PC-9 (cell line): Measurements from ENCODE around the gene AKAP13. TPM values are rescaled to one million over a fixed set of nuclear protein-coding genes. Genes with fewer than 3 reads are reported as not detected.

Source experiments
- BruUV-seq: library from RNA; stranded (reverse); fragments of 400-500 nt; replicated peaks from 2 replicates; lab custom pipeline; 2021; lab: Mats Ljungman, UMichigan
- CTCF ChIA-PET: fragments of 300-600 bp; sonication (Branson Sonifier 250); formaldehyde crosslinking; loops from one replicate; lab custom pipeline; 2022; ENCODE audit warnings: antibody characterized with exemption; lab: Charles Lee
- POLR2A ChIA-PET: fragments of 300-600 bp; sonication (Branson Sonifier 250); formaldehyde crosslinking; loops from one replicate; lab custom pipeline; 2022; ENCODE audit warnings: antibody characterized with exemption; ENCODE audit not compliant: unreplicated experiment; lab: Charles Lee
- DNase-seq, 2 experiments: peaks; one replicate each; pipeline versions ENCODE4 v3.0.0 to v3.0.0-alpha.2; 2015 to 2022; ENCODE audit warnings: mixed read lengths in 1 of 2
- H2AFZ ChIP-seq: fragments of 200-600 bp; sonication (generic); 2 replicates; pipeline ENCODE4 v1.8.1; 2017; ENCODE audit warnings: antibody characterized with exemption
- H3F3A ChIP-seq: fragments of 200-600 bp; sonication (generic); 2 replicates; pipeline ENCODE4 v1.8.1; 2017; ENCODE audit warnings: antibody characterized with exemption, mild to moderate bottlenecking, low read depth; ENCODE audit not compliant: insufficient read depth
- H3K27ac ChIP-seq: fragments of 200-600 bp; sonication (generic); 2 replicates; pipeline ENCODE4 v1.6.1; 2016; ENCODE audit warnings: mixed run types
- H3K27me3 ChIP-seq: fragments of 200-600 bp; sonication (generic); 2 replicates; pipeline ENCODE4 v1.6.1; 2016; ENCODE audit warnings: low read depth, mixed run types; ENCODE audit not compliant: insufficient read depth
- H3K36me3 ChIP-seq: fragments of 200-600 bp; sonication (generic); 2 replicates; pipeline ENCODE4 v1.6.1; 2016; ENCODE audit warnings: low read depth, mixed run types
- H3K4me1 ChIP-seq: fragments of 200-600 bp; sonication (generic); replicated peaks from 2 replicates; pipeline ENCODE4 v1.6.1; 2016; ENCODE audit warnings: mixed run types; ENCODE audit not compliant: insufficient read depth
- H3K4me2 ChIP-seq: fragments of 200-600 bp; sonication (generic); 2 replicates; pipeline ENCODE4 v1.6.1; 2017; ENCODE audit warnings: mixed run types
- H3K4me3 ChIP-seq: fragments of 200-600 bp; sonication (generic); 2 replicates; pipeline ENCODE4 v1.6.1; 2016; ENCODE audit warnings: mixed run types
- H3K79me2 ChIP-seq: fragments of 200-600 bp; sonication (generic); 2 replicates; pipeline ENCODE4 v1.6.1; 2017; ENCODE audit warnings: low read depth, mixed run types
- H3K9me2 ChIP-seq: fragments of 200-600 bp; sonication (generic); 2 replicates; pipeline ENCODE4 v1.8.1; 2017; ENCODE audit warnings: mild to moderate bottlenecking; ENCODE audit not compliant: insufficient read depth
- H3K9me3 ChIP-seq: fragments of 200-600 bp; sonication (generic); 2 replicates; pipeline ENCODE4 v1.8.1; 2016; ENCODE audit warnings: low read depth; ENCODE audit not compliant: insufficient read depth
- H4K20me1 ChIP-seq: fragments of 200-600 bp; sonication (generic); 2 replicates; pipeline ENCODE4 v1.8.1; 2017; ENCODE audit not compliant: insufficient read depth
- EZH2 ChIP-seq: fragments of 200-600 bp; sonication (generic); IDR thresholded peaks from 2 replicates; pipeline ENCODE4 v1.8.0; 2017; ENCODE audit warnings: antibody characterized with exemption, low read depth
- intact Hi-C: fragments of 100-400 bp; cut with micrococcal nuclease; formaldehyde crosslinking; loops from one replicate; pipeline ENCODE4 v1.10.0; 2022; ENCODE audit not compliant: unreplicated experiment
- total RNA-seq: library from RNA; stranded (reverse); gene quantifications from 2 replicates; pipeline ENCODE4 v1.2.3, GENCODE V29; 2021
- TF ChIP-seq, protein P1 (sequence below): fragments of 200-600 bp; sonication (generic); conservative IDR thresholded peaks from 2 replicates; pipeline ENCODE4 v1.6.1; 2017; ENCODE audit warnings: mixed run types, antibody characterized with exemption, mild to moderate bottlenecking, moderate library complexity

AKAP13 gene
- total RNA-seq, 1 experiment from 2014 or later, result 82.5 TPM

DNA sequence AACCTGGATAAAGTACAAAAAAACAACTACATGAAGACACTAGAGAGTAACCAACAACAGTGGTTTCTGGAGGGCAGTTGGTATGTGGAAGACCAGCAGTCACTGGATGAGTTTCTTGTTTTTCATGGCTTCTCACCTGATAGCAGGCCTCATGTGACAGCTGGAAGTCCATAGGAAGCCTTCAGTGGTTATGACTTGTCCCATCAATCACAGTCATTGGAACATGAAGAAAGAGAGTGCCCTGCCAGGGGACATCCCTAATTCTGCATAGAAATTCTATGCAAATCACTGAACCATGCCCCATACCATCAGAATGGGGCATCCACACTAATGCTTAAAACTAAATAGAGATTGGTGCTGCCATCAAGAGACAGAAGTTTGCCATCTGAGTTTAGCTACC is 81.6 kb downstream of the AKAP13 start:
- Histone ChIP-seq H3K27me3 (no peaks in the 10 kb centered on the region), H3K4me1 (peaks cover 16% of the 10 kb centered on the region), H3K9me2 (no peaks in the 10 kb centered on the region), H2AFZ (no peak overlapping the region), H3F3A (peaks cover 24% of the 10 kb centered on the region), H3K9me3 (no peaks in the 10 kb centered on the region), H3K36me3 (peaks cover 4% of the 10 kb centered on the region; the same call in 1 of the 2 replicates), H4K20me1 (0 out of 2 replicates have a peak, but pooled peaks cover 3% of the 10 kb centered on the region), H3K79me2 (peaks cover 54% of the 10 kb centered on the region), H3K4me2 (no peak overlapping the region), H3K27ac (no peak overlapping the region), H3K4me3 (no peak overlapping the region)
- POLR2A ChIA-PET, result no interaction called here
- CTCF ChIA-PET, result no interaction called here
- no peak for DNase-seq
- intact Hi-C loops, result no loop called here
- BruUV-seq, result no TSS peak
- no peak for TF ChIP-seq EZH2
- TF ChIP-seq, protein P1, sequence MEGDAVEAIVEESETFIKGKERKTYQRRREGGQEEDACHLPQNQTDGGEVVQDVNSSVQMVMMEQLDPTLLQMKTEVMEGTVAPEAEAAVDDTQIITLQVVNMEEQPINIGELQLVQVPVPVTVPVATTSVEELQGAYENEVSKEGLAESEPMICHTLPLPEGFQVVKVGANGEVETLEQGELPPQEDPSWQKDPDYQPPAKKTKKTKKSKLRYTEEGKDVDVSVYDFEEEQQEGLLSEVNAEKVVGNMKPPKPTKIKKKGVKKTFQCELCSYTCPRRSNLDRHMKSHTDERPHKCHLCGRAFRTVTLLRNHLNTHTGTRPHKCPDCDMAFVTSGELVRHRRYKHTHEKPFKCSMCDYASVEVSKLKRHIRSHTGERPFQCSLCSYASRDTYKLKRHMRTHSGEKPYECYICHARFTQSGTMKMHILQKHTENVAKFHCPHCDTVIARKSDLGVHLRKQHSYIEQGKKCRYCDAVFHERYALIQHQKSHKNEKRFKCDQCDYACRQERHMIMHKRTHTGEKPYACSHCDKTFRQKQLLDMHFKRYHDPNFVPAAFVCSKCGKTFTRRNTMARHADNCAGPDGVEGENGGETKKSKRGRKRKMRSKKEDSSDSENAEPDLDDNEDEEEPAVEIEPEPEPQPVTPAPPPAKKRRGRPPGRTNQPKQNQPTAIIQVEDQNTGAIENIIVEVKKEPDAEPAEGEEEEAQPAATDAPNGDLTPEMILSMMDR, result no peak

DNA sequence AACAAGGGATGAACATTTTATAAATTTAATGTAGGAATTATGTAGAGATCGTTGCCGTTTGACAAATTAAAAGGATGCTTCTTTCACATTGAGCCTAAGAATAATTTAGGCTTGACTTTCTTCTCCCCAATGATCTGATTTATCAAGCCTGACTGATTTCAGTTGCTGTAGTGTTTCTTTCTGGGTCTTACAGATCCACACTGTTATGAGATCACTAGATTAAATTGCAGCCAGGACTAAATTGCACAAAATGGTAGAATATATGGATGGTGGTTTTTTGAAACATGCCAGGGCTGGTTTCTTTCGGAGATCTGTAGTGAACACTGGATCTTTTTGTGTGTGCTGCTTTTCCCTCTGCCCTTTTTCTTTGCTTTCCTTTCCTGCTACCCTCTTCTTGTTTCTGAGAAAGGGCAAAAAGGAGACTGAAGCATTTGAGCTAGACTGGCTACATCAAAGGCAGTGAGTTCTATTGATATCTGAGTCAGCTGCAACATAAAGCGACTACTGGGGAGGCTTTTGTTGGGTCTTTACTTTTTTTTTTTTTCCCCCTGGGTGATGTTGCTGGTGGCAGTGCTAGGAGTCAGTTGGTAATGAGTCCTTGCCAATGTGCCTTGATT is 83.0 kb downstream of the AKAP13 start:
- no peak for DNase-seq
- Histone ChIP-seq H3K9me3 (no peaks in the 10 kb centered on the region), H2AFZ (no peak overlapping the region), H3K4me2 (no peak overlapping the region), H3K36me3 (peaks cover 4% of the 10 kb centered on the region; the same call in 1 of the 2 replicates), H3K27ac (no peak overlapping the region), H3F3A (peaks cover 18% of the 10 kb centered on the region), H3K79me2 (peaks cover 54% of the 10 kb centered on the region), H4K20me1 (peaks cover 12% of the 10 kb centered on the region; the same call in 1 of the 2 replicates), H3K4me3 (no peak overlapping the region), H3K9me2 (no peaks in the 10 kb centered on the region), H3K4me1 (peaks cover 8% of the 10 kb centered on the region), H3K27me3 (no peaks in the 10 kb centered on the region)
- CTCF ChIA-PET, result no interaction called here
- intact Hi-C loops, result no loop called here
- no TSS peak for BruUV-seq
- TF ChIP-seq EZH2, result no peak
- TF ChIP-seq, protein P1, result no peak
- POLR2A ChIA-PET, result no interaction called here

DNA sequence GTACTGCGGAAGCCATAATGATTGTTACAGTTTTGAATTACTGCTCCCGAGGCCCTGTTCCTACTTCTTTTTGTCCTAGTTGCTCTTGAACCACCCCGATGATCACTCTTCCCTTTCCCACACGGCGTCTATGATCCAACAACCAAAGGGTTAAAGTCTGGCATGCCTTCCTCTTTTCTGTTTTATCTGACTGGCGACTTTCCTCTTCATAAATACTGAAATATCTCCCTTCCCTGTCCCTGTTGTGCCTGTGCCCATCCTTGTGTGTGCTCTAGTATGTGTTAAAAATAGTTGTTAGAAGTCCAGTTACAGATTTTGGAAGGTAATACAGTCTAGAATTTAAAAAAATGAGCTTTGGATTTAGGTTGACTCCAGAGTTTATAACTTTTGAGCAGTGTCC is 83.6 kb downstream of the AKAP13 start:
- BruUV-seq, result no TSS peak
- H3K27ac ChIP-seq, result no peak overlapping the region
- peaks cover 12% of the 10 kb centered on the region for H3F3A ChIP-seq
- H3K4me1 ChIP-seq, result peaks cover 2% of the 10 kb centered on the region
- intact Hi-C loops, result no loop called here
- H4K20me1 ChIP-seq, result peaks cover 17% of the 10 kb centered on the region; the same call in 1 of the 2 replicates
- peaks cover 4% of the 10 kb centered on the region; the same call in 1 of the 2 replicates for H3K36me3 ChIP-seq
- DNase-seq, result no peak
- H3K9me3 ChIP-seq, result no peaks in the 10 kb centered on the region
- no peaks in the 10 kb centered on the region for H3K27me3 ChIP-seq
- no peak overlapping the region for H3K4me3 ChIP-seq
- H2AFZ ChIP-seq, result no peak overlapping the region
- TF ChIP-seq, protein P1, result no peak
- TF ChIP-seq EZH2, result no peak
- H3K4me2 ChIP-seq, result no peak overlapping the region
- peaks cover 60% of the 10 kb centered on the region for H3K79me2 ChIP-seq
- ChIA-PET POLR2A (no interaction called here), CTCF (interaction anchor here (0.6 kb wide), 1 partner anchor 22 kb away, joined by 3 read pairs; no protein-coding TSS in a partner anchor)
- H3K9me2 ChIP-seq, result no peaks in the 10 kb centered on the region
